ENCODE results near the gene GRPEL2. TPM values are rescaled to one million over a fixed set of nuclear protein-coding genes. Genes with fewer than 3 reads are reported as not detected.

The GRPEL2 gene
- total RNA-seq, 1 donor from 2014 or later, result 17.6 TPM

- no peak for DNase-seq
Measured at GRCh38 chr5:149358294-149358651, 13.0 kb downstream of the GRPEL2 start.

GRCh38 chr5:149358868-149359495 lies 13.7 kb downstream of the GRPEL2 start:
- DNase-seq, result no peak

DNA sequence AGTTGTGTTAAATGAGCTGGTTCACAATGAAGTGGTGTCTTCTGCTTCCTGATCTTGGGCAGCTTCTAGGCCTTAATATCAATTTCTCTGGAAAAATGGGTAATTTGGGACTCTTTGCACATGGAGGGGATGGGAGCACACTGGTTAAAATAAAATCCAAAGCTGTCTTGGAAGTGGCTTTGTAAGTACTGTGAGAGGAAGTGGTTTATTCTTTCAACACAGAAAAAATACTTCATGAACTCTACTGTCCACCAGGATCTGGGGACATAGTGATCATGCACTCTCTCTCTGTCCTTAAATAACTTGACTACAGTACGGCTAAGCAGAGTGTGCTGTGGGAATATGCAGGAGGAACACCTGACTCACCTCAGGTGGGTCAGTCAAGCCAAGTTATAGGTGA lies 15.0 kb downstream of the GRPEL2 start:
- no peak for DNase-seq

GRCh38 chr5:149362541-149362940 lies 17.2 kb downstream of the GRPEL2 start:
- DNase-seq, result no peak

- no peak for DNase-seq
Measured at GRCh38 chr5:149363358-149363757, 18.1 kb downstream of the GRPEL2 start.

DNA sequence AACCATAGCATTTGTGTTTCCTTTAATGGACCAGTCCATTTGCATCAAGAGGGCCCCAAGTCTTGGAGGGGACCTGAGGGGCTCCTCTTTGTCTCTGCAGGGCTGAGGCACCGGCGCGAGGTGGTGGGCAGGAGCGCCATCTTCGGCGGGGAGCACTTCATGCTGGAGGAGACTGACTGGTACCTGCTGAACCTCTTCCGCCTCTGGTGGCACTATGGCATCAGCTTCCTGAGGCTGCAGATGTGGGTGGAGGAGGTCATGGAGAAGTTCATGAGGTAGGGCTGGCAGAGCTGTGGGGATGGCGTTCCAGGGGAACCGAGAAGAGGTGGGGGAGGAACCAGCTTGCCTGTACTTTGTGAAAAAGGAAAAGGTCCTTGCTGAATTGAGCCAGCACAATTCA lies 18.6 kb downstream of the GRPEL2 start:
- DNase-seq, result no peak

DNA sequence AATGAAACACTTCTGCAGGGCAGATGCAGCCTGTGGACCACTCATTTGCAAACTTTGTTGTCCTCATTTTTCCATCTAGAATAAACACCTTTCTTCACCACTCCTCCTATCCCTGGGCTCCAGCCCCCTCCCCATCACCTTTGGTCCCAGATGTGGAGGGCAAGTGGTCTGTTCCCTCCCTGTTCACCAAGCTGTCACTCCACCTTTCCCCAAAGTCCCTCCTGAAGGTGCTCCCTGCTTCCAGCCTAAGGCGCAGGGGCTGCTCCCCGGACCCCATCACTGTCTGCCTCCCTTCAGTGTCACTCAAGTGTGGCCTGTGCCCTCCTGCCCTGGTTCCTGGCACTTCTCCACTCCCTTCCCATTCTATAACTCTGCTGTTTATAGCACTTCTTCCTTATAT lies 19.4 kb downstream of the GRPEL2 start:
- DNase-seq, result no peak

GRCh38 chr5:149365418-149365817 lies 20.1 kb downstream of the GRPEL2 start:
- DNase-seq, result no peak

DNA sequence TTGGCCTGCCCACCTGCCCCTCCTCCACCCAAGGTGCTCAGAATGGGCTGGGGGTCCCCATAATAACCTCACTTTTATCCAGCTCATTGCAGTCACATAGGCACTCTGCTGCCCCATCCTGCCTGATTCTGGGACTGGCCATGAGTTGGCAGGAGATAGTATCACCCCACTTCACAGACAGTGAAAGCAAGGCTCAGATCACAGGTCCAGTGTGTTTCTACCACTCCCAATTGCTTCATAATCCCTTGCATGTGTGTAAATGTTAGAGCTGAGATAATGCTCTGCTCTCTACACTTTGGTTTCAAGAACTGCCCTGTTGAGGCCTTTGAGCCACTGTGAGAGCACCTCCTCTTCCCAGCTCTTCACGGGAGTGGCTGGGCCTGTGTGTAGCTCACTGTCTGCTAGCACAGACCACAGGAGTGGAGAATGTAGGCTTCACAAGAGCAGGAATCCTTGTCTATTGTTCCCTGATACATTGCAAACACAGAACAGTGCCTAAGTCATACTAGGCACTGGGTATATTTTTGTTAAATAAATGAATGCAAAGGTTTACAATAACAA lies 20.9 kb downstream of the GRPEL2 start:
- no peak for DNase-seq

DNA sequence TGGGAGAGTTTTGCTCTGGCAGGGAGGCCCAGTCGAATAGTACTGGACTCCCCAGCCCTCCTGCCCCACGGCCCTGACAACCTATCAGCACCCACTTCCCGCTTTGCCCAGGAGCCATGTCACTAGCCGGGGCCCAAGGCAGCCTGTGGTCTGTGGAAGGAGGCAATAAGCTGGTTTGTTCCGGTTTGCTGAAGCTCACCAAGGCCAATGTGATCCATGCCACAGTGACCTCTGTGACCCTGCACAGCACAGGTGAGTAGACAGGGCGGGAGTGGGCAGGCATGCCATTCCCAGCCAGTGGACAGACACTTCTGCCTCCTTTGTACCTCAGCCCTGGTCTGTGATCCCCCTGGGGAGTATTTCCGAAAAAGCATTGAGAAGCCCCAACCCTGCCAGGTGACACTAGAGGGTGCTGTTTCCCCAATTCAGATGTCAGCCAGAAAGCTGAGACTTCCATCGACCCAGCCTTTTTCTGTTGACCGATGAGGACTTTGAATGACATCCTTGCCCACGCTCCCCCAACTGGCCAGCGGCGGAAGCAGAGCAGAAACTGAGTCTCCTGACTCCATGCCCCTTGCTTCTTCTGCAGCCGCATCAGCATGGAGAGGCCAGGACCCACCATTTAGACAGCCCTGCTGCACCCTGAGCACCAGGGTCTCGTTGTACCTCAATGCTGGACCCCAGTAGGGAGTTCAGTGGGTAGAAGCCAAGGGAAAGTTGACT lies 22.1 kb downstream of the GRPEL2 start:
- DNase-seq, result peak; percentile 22

GRCh38 chr5:149367972-149368645 lies 22.8 kb downstream of the GRPEL2 start:
- no peak for DNase-seq

DNA sequence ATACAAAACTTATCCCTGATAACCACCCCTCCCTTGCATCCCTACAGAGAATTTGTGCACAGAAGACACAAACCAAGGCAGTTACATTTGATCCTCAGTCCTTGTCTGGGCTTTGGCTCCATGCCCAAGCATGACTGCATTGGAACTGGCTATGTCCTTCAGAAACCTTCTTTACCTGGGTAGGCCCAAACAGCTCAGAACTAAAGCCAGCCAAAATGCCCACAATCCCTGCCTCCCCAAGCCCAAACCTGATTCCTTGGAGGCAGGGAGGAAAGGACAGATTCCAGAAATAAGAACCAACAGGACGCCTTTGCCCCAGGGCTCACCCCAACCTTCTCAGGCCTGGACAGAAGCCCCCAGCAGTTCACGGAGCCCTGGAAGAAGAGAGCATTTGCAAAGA lies 25.6 kb downstream of the GRPEL2 start:
- DNase-seq, result no peak

- no peak for DNase-seq
Measured at GRCh38 chr5:149371296-149371962, 26.1 kb downstream of the GRPEL2 start.

DNA sequence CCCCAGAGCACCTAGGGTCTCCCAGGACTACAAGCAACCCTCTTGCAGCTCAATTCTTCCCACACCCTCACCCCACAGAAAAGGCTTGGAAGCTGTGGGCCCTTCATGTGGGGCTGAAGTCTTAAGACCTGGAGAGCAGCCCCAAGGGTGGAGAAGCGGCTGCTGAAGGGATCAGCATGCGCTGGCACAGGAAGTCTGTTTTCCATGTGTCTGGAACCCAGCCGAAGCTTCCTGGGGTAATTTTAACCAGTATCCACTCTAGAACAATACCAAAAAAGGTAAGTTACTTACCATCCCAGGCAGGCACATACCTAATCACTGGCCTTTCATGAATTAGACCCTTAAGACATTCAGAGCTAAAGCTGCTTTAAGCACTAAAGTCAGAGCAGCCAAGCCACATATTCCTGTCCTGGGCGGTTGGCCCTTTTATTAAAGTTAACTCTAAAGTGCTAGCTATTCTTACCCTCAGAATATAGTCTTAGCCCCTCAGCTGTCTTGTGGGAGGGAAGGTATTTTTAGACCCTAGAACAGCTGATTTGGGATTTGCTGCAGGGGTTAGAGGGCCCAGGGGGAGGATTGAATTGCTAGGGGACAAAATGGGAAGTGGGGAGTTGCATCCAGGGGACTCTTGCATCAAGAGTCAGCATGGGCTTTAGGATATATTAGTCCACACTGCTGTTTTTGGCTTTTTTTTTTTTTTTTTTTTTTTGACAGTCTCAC lies 26.9 kb downstream of the GRPEL2 start:
- DNase-seq, result no peak

DNA sequence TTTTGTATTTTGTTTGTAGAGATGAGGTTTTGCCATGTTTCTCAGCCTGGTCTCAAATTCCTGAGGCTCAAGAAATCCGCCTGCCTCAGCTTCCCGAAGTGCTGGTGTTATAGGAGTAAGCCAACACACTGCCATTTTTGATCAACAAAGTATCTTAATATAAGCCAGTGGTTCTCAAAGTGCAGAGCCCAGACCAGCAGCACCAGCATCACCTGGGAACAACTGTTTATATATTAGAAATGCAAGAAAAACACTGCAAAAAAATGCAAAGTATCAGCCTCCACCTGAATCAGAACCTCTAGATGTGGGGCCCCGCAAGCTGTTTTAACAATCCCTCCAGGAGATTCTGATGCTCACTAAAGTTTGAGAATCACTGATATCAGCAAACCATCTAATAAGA lies 27.6 kb downstream of the GRPEL2 start:
- no peak for DNase-seq

DNA sequence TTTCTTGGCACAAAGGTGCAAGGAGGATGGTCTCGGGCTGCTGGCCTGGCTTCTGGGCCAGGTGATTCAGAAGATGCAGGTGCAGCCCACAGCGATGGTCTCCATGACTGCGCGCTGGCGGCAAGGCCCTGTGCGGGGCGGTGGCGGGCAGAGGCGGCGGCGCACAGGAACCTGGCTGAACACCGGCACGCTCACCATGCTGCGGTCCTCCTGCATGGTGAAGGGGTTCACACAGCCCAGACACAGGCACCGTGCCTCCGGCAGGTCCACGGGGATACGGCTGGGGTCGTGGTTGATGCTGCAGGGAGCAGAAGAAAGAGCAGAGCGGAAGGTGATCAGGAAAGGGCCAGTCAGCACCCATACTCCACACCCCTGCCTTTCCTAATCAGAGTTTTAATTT lies 29.0 kb downstream of the GRPEL2 start:
- no peak for DNase-seq

DNA sequence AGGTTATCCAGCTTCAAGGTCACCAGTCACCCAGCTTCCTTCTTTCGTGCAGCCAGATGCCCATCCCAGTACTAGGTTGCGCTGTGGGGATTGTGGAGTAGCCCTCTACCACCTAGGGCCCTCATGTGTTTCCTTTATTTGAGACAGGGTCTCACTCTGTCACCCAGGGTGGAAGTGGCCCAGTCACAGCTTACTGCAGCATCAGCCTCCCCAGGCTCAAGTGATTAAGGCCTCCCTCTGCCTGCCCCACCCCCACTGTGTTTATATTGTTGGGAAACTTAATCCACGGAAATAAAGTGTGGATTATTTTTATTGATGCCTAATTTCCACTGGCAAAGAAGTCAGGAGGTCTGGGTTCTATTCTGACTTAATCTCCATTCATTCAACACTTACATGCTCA lies 29.5 kb downstream of the GRPEL2 start:
- no peak for DNase-seq

DNA sequence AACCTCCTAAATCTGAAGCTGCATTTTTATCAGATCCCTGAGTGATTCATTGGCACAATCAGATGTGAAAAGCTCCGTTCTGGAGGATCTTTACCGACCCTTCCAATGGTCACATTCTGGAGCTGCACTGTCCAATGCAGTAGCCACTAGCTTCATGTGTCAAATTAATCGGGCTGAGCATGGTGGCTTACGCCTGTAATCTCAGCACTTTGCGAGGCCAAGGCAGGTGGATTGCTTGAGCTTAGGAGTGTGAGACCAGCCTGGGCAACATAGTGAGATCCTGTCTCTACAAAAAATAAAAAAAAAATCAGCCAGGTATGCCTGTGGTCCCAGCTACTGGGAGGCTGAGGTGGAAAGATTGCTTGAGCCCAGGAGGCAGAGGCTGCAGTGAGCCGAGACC lies 30.1 kb downstream of the GRPEL2 start:
- DNase-seq, result no peak

DNA sequence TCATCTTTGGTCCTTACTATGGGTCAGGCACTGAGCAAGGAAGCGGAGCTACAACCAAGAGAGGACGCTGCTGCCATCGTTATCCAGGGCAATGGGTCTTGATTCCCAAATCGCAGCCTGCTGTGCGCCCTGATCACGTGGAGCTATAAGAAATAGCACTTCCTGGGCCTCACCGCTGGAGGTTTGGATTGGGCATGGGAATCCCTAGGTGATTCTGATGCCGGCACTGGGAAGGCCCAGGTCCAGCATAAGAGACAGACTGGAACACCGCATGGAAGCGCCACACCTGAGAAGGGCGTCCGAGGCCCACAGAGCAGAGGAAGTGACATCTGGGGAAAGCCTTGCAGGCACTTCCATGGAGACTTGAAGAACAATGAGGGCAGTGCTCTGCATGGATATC lies 30.8 kb downstream of the GRPEL2 start:
- no peak for DNase-seq

GRCh38 chr5:149376711-149377447 lies 31.6 kb downstream of the GRPEL2 start:
- no peak for DNase-seq

DNA sequence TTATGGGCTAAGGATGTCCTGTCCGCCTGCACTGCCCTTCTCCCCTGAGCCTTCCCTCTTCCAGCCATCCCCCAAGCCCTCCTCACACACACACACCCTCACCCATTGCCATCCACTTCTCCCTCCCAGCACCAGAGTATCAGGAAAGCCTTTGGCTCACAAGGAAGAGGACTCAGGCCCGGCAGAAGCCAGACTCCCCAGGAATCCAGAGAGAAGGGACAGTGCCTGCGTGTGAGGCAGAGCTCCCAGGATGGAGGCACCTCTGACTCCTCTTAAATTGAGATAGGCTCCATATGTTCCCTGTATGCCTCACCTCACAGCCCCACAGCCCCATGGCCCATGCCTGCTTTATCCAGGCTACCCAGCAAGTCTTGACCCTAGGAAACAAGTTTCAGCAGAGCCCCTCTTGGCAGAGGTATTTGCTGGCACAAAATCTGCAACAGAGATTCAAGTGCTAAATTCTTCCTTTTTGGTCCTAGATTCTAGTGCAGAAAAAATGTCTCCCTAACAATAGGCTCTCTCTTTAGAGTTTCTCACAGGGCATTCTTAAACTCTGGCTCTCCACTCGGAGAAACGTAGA lies 33.0 kb downstream of the GRPEL2 start:
- DNase-seq, result no peak
